Neural progenitor cell (in vitro differentiated cells): ENCODE data around the gene WDR62. TPM values are rescaled to one million over a fixed set of nuclear protein-coding genes. Genes with fewer than 3 reads are reported as not detected.

ENCODE experiments used
- DNase-seq: peaks from one replicate; pipeline ENCODE4 v3.0.0-alpha.2; 2016; ENCODE audit warnings: low spot score
- H2AFZ ChIP-seq: fragments of 200-600 bp; sonication (generic); replicated peaks from 2 replicates; pipeline ENCODE4 v1.6.1; 2016; ENCODE audit warnings: antibody characterized with exemption
- H3F3A ChIP-seq: fragments of 200-600 bp; sonication (generic); 2 replicates; pipeline ENCODE4 v1.6.1; 2016; ENCODE audit warnings: antibody characterized with exemption, low read depth
- H3K27ac ChIP-seq: fragments of 200-600 bp; sonication (generic); 2 replicates; pipeline ENCODE4 v1.5.1; 2016; ENCODE audit warnings: mild to moderate bottlenecking
- H3K27me3 ChIP-seq: fragments of 200-600 bp; sonication (generic); 2 replicates; pipeline ENCODE4 v1.6.1; 2016; ENCODE audit warnings: mild to moderate bottlenecking, moderate library complexity
- H3K36me3 ChIP-seq: fragments of 200-600 bp; sonication (generic); 2 replicates; pipeline ENCODE4 v1.5.1; 2016
- H3K4me1 ChIP-seq: fragments of 200-600 bp; sonication (generic); 2 replicates; pipeline ENCODE4 v1.6.1; 2016; ENCODE audit warnings: mixed run types
- H3K4me2 ChIP-seq: fragments of 200-600 bp; sonication (generic); 2 replicates; pipeline ENCODE4 v1.6.1; 2016
- H3K4me3 ChIP-seq: fragments of 200-600 bp; sonication (generic); 2 replicates; pipeline ENCODE4 v1.5.1; 2016
- H3K79me2 ChIP-seq: fragments of 200-600 bp; sonication (generic); 2 replicates; pipeline ENCODE4 v1.6.1; 2016; ENCODE audit warnings: low read depth
- H3K9ac ChIP-seq: fragments of 200-600 bp; sonication (generic); 2 replicates; pipeline ENCODE4 v1.6.1; 2016
- H3K9me3 ChIP-seq: fragments of 200-600 bp; sonication (generic); 2 replicates; pipeline ENCODE4 v1.5.1; 2016; ENCODE audit warnings: low read depth
- H4K20me1 ChIP-seq: fragments of 200-600 bp; sonication (generic); 2 replicates; pipeline ENCODE4 v1.6.1; 2016; ENCODE audit warnings: low read depth
- H3K27ac Mint-ChIP-seq: 3 replicates; pipeline ENCODE4 v1.8.0; 2021; ENCODE audit warnings: mixed read lengths
- H3K27me3 Mint-ChIP-seq: 2 replicates; pipeline ENCODE4 v1.8.0; 2022; ENCODE audit warnings: low read depth, mild to moderate bottlenecking, inconsistent platforms, moderate library complexity, mixed read lengths; ENCODE audit not compliant: insufficient read depth
- H3K36me3 Mint-ChIP-seq: 3 replicates; pipeline ENCODE4 v1.8.0; 2021; ENCODE audit warnings: mixed read lengths
- H3K4me1 Mint-ChIP-seq: 3 replicates; pipeline ENCODE4 v1.8.0; 2021; ENCODE audit warnings: mixed read lengths
- H3K4me3 Mint-ChIP-seq: 3 replicates; pipeline ENCODE4 v1.8.0; 2021; ENCODE audit warnings: mild to moderate bottlenecking, moderate library complexity, mixed read lengths
- H3K9me3 Mint-ChIP-seq: 3 replicates; pipeline ENCODE4 v1.8.0; 2020; ENCODE audit warnings: mixed read lengths
- EZH2 ChIP-seq: fragments of 200-600 bp; sonication (generic); IDR thresholded peaks from 2 replicates; pipeline ENCODE4 v1.6.1; 2017; ENCODE audit warnings: antibody characterized with exemption, mild to moderate bottlenecking, moderate library complexity
- EZH2phosphoT487 ChIP-seq: fragments of 200-600 bp; sonication (generic); IDR thresholded peaks from 2 replicates; pipeline ENCODE4 v1.6.1; 2017; ENCODE audit warnings: antibody characterized with exemption
- total RNA-seq: library from RNA; depleted of rRNA; stranded (reverse); fragments of >200 nt; gene quantifications from 2 replicates; pipeline ENCODE4 v1.2.3, GENCODE V29; 2015; ENCODE audit warnings: low replicate concordance
- TF ChIP-seq, protein P1 (sequence below): fragments of 200-600 bp; sonication (generic); IDR thresholded peaks from 2 replicates; pipeline ENCODE4 v1.5.1; 2017; ENCODE audit warnings: antibody characterized with exemption, mild to moderate bottlenecking

Gene WDR62
- total RNA-seq, 1 donor from 2014 or later: 12.0 TPM

DNA sequence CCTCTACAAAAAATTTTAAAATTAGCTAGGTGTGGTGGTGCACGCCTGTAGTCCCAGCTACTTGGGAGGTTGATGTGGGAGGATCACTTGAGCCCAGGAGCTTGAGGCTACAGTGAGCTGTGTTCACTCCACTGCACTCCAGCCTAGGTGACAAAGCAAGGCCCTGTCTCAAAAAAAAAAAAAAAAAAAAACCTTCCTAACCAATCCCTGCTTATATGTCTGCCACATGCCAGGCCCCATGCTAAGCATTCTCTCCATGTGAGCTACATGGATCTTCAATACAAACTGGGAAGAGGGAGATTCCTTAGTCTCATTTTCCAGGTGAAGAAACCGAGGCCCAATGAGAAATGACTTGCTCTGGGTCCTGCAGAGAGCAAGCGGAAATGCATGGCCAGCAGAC is 54.0 kb downstream of the WDR62 start:
- H3K27me3 ChIP-seq: no peaks in the 10 kb centered on the region
- Mint-ChIP-seq H3K9me3 (no peaks in the 10 kb centered on the region), H3K36me3 (peaks cover 9% of the 10 kb centered on the region), H3K4me3 (peak overlapping the region; percentile 53), H3K27ac (peak overlapping the region; percentile 25), H3K4me1 (peaks cover 14% of the 10 kb centered on the region), H3K27me3 (peaks cover 3% of the 10 kb centered on the region)
- no peak overlapping the region for H2AFZ ChIP-seq
- no peak overlapping the region for H3K4me3 ChIP-seq
- peaks cover 11% of the 10 kb centered on the region for H4K20me1 ChIP-seq
- H3K36me3 ChIP-seq: no peaks in the 10 kb centered on the region
- H3K27ac ChIP-seq: no peak overlapping the region
- peaks cover 2% of the 10 kb centered on the region for H3K79me2 ChIP-seq
- peaks cover 15% of the 10 kb centered on the region for H3K4me1 ChIP-seq
- no peak overlapping the region for H3K4me2 ChIP-seq
- H3K9me3 ChIP-seq: no peaks in the 10 kb centered on the region
- no peak overlapping the region for H3K9ac ChIP-seq
- TF ChIP-seq EZH2 (no peak), EZH2phosphoT487 (no peak)
- TF ChIP-seq, protein P1, sequence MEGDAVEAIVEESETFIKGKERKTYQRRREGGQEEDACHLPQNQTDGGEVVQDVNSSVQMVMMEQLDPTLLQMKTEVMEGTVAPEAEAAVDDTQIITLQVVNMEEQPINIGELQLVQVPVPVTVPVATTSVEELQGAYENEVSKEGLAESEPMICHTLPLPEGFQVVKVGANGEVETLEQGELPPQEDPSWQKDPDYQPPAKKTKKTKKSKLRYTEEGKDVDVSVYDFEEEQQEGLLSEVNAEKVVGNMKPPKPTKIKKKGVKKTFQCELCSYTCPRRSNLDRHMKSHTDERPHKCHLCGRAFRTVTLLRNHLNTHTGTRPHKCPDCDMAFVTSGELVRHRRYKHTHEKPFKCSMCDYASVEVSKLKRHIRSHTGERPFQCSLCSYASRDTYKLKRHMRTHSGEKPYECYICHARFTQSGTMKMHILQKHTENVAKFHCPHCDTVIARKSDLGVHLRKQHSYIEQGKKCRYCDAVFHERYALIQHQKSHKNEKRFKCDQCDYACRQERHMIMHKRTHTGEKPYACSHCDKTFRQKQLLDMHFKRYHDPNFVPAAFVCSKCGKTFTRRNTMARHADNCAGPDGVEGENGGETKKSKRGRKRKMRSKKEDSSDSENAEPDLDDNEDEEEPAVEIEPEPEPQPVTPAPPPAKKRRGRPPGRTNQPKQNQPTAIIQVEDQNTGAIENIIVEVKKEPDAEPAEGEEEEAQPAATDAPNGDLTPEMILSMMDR: no peak
- no peak for DNase-seq
- peaks cover 40% of the 10 kb centered on the region for H3F3A ChIP-seq

DNA sequence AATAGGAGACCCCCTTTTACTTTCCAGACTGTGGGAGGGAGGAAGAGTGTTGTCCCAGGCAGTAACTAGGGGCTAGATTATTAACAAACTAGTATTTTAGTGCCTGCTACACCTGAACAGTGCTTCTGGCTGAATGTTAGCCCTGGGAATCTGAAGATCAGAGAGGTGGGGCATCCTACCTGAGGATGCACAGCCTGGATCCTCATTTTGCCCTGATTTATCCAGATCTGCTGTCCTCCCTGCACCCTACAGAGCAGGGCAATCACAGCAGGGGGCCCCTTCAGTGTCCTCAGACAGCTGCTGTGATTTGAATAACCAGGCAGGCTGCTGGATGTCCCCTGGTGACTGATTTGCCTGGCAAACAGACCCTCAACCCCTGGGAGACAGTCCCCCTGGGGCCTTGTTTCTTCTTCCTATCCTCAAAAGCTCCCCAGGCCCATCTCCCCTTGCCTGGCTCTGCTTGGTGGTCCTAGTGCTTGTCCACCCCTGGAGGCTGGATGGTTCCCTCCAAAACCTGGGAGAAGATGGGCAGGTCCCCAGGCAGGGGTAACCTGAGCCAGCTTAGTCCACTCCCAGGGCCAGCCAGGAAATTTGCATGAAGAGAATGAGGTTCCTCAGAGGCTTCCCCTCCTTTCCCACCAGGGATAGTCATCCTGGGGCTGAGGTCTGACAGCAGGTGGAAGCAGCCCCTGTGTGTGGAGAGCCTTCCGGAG is 55.9 kb downstream of the WDR62 start, which contains the start of gene OVOL3:
TSS of gene OVOL3 (plus strand) at position 657 of the 713 bp plus-strand sequence. CDS start 60 bp downstream, outside the sequence.
- Mint-ChIP-seq H3K4me1 (peaks cover 19% of the 10 kb centered on the region), H3K36me3 (peaks cover 7% of the 10 kb centered on the region), H3K9me3 (no peaks in the 10 kb centered on the region), H3K4me3 (peak within 1 kb of the TSS; percentile 2), H3K27ac (no peak within 1 kb of the TSS), H3K27me3 (peaks cover 10% of the 10 kb centered on the region)
- Histone ChIP-seq H3K9ac (no peak within 1 kb of the TSS), H3K27me3 (no peaks in the 10 kb centered on the region), H4K20me1 (peaks cover 11% of the 10 kb centered on the region), H3K4me2 (peak within 1 kb of the TSS; percentile 60), H3K79me2 (peaks cover 11% of the 10 kb centered on the region), H3K9me3 (no peaks in the 10 kb centered on the region), H3K4me3 (peak within 1 kb of the TSS; percentile 8), H3F3A (peaks cover 45% of the 10 kb centered on the region), H2AFZ (no peak within 1 kb of the TSS), H3K27ac (peak within 1 kb of the TSS; percentile 54), H3K36me3 (no peaks in the 10 kb centered on the region), H3K4me1 (peaks cover 18% of the 10 kb centered on the region)
- DNase-seq: peak; percentile 80
- TF ChIP-seq EZH2 (no peak), EZH2phosphoT487 (no peak)
- TF ChIP-seq, protein P1: no peak

DNA sequence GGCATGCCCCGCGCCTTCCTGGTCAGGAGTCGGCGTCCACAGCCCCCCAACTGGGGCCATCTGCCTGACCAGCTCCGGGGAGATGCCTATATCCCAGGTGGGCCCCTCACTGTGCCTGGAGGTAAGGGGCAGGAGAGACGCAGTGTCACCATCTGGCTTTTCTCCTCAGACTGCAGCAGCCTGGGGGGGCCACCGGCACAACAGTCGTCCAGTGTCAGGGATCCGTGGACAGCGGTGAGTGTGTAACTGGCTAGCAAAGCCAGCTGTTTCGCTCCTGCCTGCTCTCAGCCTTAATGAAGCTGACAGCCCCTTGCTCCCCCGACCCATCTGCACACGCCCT is 56.5 kb downstream of the WDR62 start:
- H3K79me2 ChIP-seq: peaks cover 14% of the 10 kb centered on the region
- H3K27ac ChIP-seq: peak overlapping the region; percentile 54
- no peaks in the 10 kb centered on the region for H3K27me3 ChIP-seq
- Mint-ChIP-seq H3K27ac (no peak overlapping the region), H3K4me3 (peak overlapping the region; percentile 2), H3K36me3 (peaks cover 7% of the 10 kb centered on the region), H3K27me3 (peaks cover 11% of the 10 kb centered on the region), H3K4me1 (peaks cover 22% of the 10 kb centered on the region), H3K9me3 (no peaks in the 10 kb centered on the region)
- H3K9ac ChIP-seq: no peak overlapping the region
- peak; percentile 50 for DNase-seq
- peaks cover 13% of the 10 kb centered on the region for H4K20me1 ChIP-seq
- peak overlapping the region; percentile 8 for H3K4me3 ChIP-seq
- no peak overlapping the region for H2AFZ ChIP-seq
- peaks cover 45% of the 10 kb centered on the region for H3F3A ChIP-seq
- H3K4me1 ChIP-seq: peaks cover 20% of the 10 kb centered on the region
- peak overlapping the region; percentile 60 for H3K4me2 ChIP-seq
- no peaks in the 10 kb centered on the region for H3K9me3 ChIP-seq
- no peaks in the 10 kb centered on the region for H3K36me3 ChIP-seq
- TF ChIP-seq, protein P1: no peak
- no peak for TF ChIP-seq EZH2phosphoT487
- TF ChIP-seq EZH2: no peak
